HPDE6-E6E7 (cell line): ENCODE results near the gene SPTBN2.
"Not testable (repeated sequence)": the region's sequence is repeated elsewhere in the genome, so short reads cannot be mapped to it uniquely, and the experiment has no call there.

Experiments used
- DNase-seq: peaks from one replicate; pipeline ENCODE4 v3.0.0; 2011; ENCODE audit warnings: missing footprints; ENCODE audit errors: extremely low spot score

SPTBN2 gene

GRCh38 chr11:66724167-66724566 lies 4.8 kb downstream of the SPTBN2 start:
- DNase-seq: not testable (repeated sequence)

DNA sequence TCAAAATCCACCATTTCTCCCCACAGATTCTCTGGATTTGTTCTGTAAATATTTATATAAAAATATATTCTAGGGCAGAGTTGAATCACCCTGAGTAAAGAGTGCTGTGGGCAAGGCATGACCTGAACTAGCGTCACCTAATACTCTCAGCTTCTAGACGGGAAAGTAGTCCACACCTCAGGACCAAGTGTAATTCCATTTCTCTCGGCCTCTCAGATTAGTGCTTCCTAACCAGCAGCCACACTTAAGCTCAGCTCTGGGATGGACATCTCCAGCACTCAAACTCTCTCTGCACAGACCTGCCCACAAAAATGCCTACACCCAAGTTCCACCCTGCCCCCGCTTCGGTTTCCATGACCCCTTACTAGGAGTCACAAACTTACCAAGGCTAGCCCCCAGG lies 5.3 kb downstream of the SPTBN2 start:
- DNase-seq: no peak

GRCh38 chr11:66722745-66723651 lies 6.0 kb downstream of the SPTBN2 start:
- no peak for DNase-seq

- no peak for DNase-seq
Measured at GRCh38 chr11:66721939-66722338, 7.1 kb downstream of the SPTBN2 start.

DNA sequence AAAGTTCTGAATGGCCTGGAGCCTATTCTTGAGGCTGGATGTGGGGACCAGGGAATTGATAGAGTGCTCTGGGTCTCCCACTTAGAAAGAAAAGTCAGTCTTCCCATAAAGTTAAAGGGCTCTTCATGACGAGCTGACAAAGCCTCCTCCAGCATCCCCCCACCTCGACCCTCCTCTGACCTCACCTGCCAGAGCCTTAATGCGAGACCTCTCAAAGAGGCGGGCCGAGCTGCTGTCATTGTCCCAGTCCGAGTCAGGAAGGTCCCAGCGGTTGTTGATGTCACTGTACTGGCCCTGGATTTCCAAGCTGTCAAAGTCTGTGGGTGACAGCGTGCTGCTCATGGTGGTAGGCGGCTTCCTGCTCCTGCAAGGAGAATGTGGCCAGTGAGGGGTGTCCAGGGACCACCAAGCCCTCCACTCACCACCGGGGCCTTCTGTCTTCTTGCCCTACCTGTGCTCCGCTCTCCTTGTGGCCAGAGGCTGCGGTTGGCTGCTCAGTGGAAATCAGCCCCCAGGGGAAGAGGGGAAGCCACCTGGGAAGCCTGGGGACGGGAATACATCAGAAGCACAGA lies 8.0 kb downstream of the SPTBN2 start:
- no peak for DNase-seq

- peak; percentile 99 for DNase-seq
Measured at GRCh38 chr11:66720223-66720898, 8.7 kb downstream of the SPTBN2 start.

GRCh38 chr11:66719111-66719872 lies 9.7 kb downstream of the SPTBN2 start:
- DNase-seq: no peak

DNA sequence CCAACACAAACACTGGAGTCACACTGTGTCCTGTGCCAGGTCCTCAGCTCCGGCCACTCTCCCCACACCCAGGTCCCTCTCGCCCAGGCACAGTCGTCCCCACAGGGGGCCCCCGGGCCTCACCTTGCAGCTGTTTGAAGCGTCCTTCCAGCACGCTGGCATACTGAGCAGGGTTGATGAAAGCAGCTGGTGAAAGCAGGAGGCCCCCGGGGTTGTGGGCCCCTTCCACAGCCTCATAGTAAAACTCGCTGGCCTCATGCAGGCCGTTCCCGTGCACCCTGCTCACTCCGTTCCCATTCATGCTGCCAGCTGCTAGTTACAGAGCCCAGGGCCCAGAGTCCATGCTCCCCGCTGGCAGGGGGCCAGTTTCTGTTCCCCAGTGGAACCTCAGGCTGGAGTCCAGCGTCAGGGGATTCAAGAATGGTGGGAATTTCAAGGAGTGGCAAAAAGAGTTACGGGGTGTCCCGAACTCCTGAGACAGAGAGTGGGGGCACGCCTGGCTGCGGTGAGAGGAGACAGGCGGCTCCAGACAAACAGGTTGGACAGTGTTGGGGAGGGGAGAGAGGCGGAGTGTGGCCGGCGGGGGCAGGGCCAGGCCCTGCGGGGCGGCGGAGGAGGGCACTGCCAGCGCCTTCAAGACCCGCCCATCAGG lies 10.6 kb downstream of the SPTBN2 start:
- DNase-seq: no peak

- DNase-seq: no peak
Measured at GRCh38 chr11:66717925-66718319, 11.1 kb downstream of the SPTBN2 start.

DNA sequence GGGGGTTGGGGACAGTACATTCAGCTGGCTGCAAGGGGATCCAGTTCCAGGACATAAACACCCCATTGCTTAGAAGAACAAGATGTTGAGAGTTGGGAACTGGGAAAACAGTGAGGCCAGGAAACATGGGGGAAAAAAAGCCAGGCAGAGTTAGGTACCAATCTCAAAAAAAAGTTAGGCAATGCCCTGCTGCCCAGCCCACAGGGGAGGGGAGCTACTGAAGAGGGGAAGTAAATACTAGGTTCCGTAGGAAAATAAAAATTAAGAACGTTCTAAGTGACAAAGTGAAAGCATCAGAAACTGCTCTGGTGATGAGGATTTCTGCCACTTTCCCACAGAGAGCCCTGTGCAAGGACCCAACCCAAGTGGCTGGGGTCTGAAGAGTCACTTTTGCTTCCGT lies 12.0 kb downstream of the SPTBN2 start:
- DNase-seq: no peak

DNA sequence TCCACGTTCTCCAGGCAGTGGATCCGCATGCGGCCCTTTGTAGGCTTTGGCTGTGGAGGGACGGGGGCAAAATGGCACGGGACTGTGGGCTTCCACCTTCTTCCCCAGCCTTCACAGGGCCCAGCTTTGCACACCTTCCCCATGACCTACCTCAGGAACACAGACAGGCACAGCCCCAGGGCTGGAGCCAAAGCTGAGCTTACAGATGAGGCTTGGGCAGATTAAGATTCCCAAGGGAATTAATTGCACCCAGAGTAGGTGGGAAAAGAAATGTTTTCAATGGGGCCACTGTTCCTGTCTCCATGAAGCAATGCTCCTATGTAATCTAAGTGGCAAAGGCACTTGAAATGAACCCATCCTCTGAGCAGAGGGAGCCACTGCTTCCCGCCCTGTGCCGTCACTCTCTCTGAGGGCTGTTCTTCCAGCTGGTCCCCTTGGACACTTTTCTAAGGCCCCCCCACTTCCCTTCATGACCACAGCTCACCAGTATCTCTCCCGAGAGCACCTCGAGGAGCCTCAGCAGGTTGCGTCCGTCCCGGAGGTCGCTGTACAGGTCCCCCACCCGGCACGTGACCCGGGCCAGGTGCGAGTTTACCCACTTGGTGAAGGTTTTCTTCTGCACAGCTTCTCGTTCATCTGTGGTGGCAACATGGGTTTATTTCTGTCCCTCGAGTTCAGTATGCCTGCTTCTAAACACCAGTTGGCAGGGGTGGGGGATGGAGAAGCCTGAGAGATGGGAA lies 13.5 kb downstream of the SPTBN2 start:
- no peak for DNase-seq

DNA sequence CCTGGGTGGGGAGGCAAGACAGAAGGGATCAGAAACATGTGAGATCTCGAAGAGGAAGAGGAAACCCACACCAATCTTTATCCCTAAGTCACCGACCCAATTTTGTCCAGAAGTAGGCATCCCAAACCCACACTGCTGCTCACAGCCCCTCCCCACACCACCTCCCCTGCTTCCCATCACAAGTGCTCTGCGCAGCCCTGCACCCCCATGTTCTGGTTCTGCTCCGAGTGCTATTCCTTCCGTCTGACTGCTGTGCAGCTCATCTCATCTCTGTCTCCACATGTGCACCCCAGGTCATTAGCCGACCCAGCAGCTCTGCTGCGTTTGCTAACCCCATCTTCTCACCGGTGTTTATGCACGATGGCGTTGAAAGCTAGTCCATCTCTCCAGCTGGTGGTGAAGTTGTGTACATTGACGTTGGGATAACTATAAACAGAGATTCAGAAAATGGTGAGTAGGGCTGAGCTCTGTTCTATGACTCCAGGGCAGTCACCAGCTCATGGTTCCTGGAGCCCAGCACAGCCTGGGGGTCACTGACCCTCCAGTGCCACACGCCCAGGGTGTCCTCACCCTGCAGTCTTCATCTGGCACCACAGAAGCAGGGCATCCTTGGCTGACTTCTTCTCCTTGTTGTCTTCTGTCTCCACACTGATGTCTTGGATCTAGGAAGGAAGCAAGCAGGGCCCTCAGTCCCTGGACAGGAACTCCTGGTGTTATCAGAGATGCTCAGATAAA lies 15.1 kb downstream of the SPTBN2 start:
- DNase-seq: no peak

DNA sequence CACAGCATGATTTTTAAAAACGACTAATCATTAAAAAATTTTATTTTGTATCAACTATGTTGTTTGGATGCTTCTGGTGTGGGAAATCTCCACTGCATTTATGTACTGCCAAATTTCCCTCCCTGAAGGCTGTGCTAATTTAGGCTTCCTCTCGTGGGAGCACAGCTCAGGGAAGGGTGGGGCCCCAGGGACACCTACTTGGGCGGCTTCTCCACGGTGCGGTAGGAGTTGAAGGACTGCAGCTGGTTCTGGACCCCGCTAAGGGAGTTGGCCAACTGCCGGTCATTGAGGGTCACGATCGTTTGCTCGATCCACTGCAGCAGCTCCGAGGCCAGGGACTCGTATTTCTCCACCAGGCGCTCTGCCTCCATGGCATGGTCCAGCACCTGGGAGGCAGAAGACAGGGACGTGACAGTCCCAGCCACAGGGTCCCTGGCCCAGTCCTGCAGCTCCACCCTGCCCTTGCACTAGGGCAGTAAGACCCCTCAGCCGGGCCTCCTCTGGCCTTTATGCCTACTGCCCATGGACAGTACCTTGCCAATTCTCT lies 18.6 kb downstream of the SPTBN2 start:
- DNase-seq: no peak

DNA sequence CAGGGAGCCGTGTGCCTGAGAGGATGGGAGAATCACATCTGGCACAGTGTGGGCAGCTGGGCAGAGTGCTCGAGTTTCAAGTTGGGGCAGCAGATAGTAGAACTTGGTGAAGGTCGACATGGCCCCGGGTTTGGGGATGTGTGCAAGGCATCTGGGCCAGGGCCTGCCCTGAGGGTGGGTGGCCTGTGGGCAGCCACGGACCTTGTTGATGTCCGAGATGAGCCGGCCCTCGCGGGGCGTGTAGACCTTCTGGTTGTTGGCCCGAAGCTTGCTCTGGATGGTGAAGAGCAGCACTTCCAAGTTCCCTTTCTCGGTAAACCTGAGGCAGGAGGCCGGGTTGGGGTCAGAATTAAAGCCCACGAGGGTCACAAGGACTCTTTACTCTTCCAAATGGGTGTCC lies 20.3 kb downstream of the SPTBN2 start:
- no peak for DNase-seq

DNA sequence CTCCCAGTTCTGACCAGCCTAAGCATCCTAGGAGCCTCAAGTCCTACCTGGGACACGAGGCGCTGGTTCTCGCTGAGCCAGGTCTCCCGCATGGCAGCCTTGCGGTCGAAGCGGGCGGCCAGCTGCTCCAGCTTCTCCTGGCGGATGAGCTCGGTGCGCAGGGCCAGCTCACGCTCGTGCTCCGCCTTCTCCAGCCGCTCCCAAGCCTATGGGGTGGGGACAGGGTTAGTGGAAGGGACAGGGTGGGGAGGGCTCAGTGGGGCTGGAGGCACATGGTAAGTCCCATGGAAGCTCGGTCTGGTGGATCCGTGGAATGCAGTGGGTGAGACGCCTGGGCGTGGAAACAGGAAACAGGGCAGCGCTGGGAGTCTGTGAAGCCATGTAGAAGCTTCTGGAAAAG lies 20.9 kb downstream of the SPTBN2 start:
- no peak for DNase-seq

GRCh38 chr11:66707486-66707885 lies 21.5 kb downstream of the SPTBN2 start:
- DNase-seq: no peak

DNA sequence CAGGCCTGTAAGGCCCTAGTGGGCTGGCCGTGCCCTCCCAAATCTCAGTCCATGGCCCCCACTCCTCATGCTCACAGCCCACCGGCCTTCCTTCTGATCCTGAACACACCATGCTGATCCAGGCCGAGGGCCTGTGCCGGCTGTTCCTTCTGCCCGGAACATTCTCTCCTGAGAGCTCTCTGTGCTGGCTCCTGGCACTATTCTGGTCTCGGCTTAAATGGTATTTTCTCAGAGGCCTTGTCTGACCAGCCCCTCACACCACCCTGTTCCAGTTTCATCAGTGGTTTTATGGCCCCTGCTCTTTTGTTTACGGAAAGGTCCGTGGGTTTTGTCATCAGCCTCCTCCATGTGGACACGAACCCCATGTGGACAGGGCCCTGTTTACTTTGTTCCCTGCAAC lies 22.0 kb downstream of the SPTBN2 start:
- DNase-seq: no peak

- no peak for DNase-seq
Measured at GRCh38 chr11:66705587-66706335, 23.3 kb downstream of the SPTBN2 start.
